BLaER1 treated with 17β-estradiol and CSF1 and Interleukin-3, amounts not matched to agents 10 nM and 100 nM (cell line): ENCODE data around the gene SLC12A7.
"Not testable (repeated sequence)": the region's sequence is repeated elsewhere in the genome, so short reads cannot be mapped to it uniquely, and the experiment has no call there.

Source experiments
- H3K27ac ChIP-seq, 11 experiments: shearing (Covaris generic); formaldehyde crosslinking; 2 replicates each; pipeline ENCODE4 v1.8.1; 2022
- H3K27me3 ChIP-seq, 11 experiments: shearing (Covaris generic); formaldehyde crosslinking; 2 replicates each; pipeline ENCODE4 v1.8.1; 2022
- H3K36me3 ChIP-seq, 11 experiments: shearing (Covaris generic); formaldehyde crosslinking; 2 replicates each; pipeline ENCODE4 v1.8.1; 2022
- H3K4me1 ChIP-seq, 10 experiments: shearing (Covaris generic); formaldehyde crosslinking; 2 replicates each; pipeline ENCODE4 v1.8.1; 2022
- H3K4me2 ChIP-seq, 11 experiments: shearing (Covaris generic); formaldehyde crosslinking; 2 replicates each; pipeline ENCODE4 v1.8.1; 2022
- H3K4me3 ChIP-seq, 10 experiments: shearing (Covaris generic); formaldehyde crosslinking; 2 replicates each; pipeline ENCODE4 v1.8.1; 2022
- H3K9ac ChIP-seq, 11 experiments: shearing (Covaris generic); formaldehyde crosslinking; 2 replicates each; pipeline ENCODE4 v1.8.1; 2022
- H3K9me3 ChIP-seq, 11 experiments: shearing (Covaris generic); formaldehyde crosslinking; replicated peaks in 1 of 11; 2 replicates each; pipeline ENCODE4 v1.8.1; 2022
- H4K20me1 ChIP-seq, 11 experiments: shearing (Covaris generic); formaldehyde crosslinking; 2 replicates each; pipeline ENCODE4 v1.8.1; 2022
- Cebpa-rat ChIP-seq, 11 experiments: shearing (Covaris generic); IDR thresholded peaks; 2 replicates each; pipeline ENCODE4 v1.8.1; 2022

The SLC12A7 gene

DNA sequence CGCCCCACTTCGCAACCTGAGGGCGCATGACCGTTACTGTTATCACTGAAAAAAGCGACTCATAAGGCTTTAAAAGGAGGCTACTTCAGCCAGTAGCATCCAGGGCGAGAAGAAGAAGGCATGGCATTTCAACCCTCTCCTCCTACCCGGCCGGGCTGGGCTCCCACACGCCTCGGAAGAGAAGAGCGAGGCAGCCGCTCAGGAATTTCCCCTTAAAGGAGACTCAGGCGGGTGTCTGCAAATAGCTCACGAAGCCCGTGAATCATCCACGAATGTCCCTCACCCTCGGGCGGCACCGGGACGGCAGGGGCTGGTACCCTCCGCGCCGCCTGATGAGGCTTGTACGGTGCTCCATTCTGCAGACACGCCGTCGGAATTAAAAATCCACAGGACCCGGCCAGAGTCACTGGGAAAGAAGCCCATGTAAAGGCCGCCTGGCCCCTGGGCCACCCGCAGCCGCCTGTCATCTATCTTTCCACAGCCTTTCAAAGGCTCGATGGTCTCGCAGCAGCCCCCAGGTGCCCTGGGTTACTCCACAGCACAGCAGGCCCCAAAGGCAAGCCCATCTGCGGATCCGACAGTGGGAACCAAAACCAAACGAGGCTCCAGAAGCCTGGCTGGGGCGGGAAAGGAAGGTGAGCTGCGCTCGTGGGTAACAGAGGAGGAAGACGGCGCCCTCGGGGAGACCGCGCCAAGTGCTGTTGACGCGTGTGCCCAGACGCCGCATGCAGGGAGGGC is 11.8 kb downstream of the SLC12A7 start:
- 0 out of 22 replicates have a peak overlapping the region, but pooled peaks of 1 of the 11 experiments have one; percentile 9 for H3K9ac ChIP-seq
- peaks cover 60 to 89% (median 75%) of the 10 kb centered on the region in 11 experiments; a peak in 21 of 22 replicates for H4K20me1 ChIP-seq
- no peak overlapping the region for H3K27ac ChIP-seq

DNA sequence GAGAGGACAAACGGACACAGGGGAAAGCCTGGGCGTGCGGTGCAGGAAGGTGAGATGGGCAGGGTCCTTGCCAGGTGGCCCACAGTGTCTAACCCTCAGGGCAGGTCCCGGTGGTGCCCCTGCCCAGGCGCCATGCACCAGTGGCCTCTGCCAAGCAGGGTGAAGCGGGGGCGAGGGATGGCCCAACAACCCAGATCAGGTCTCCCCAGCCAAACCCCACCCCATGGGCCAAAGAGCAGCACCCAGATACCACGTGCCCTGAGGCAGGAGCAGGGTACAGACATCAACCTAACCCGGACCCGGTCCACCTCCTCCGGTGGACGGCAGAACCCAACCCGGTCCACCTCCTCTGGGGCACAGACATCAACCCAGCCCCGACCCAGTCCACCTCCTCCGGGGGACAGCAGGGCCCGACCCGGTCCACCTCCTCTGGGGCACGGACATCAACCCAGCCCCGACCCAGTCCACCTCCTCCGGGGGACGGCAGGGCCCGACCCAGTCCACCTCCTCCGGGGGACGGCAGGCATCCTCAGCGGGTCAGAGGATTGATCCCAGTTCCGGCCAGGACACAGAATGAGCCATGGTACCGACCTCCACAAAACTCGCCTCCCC is 12.8 kb downstream of the SLC12A7 start:
- peaks cover 31 to 87% (median 62%) of the 10 kb centered on the region in 10 experiments for H3K4me1 ChIP-seq
- peaks cover 0 to under 1% (median 0%) of the 10 kb centered on the region in 11 experiments; a peak in 2 of 22 replicates for H3K36me3 ChIP-seq
- no peaks in the 10 kb centered on the region for H3K9me3 ChIP-seq
- TF ChIP-seq Cebpa-rat (IDR thresholded peaks at IDR 0.05): no peak
- peak overlapping the region in 4 of 11 experiments; percentile 1 to 98 (median 19); a peak in 5 of 22 replicates for H3K4me2 ChIP-seq
- peaks cover 30 to 51% (median 46%) of the 10 kb centered on the region in 11 experiments for H3K27me3 ChIP-seq
- H3K4me3 ChIP-seq: no peak overlapping the region
- H3K9ac ChIP-seq: peak overlapping the region in 2 of 11 experiments; percentile 23 to 57; a peak in 2 of 22 replicates
- no peak overlapping the region; a peak in 1 of 22 replicates for H3K27ac ChIP-seq
- peaks cover 52 to 89% (median 73%) of the 10 kb centered on the region in 11 experiments; a peak in 21 of 22 replicates for H4K20me1 ChIP-seq

More for the DNA sequence above, 11.8 kb downstream of the SLC12A7 start:
- peaks cover 41 to 87% (median 69%) of the 10 kb centered on the region in 10 experiments for H3K4me1 ChIP-seq
- H3K27me3 ChIP-seq: peaks cover 36 to 59% (median 56%) of the 10 kb centered on the region in 11 experiments
- peak overlapping the region in 10 of 11 experiments; percentile 24 to 99 (median 94); a peak in 18 of 22 replicates for H3K4me2 ChIP-seq
- no peak for TF ChIP-seq Cebpa-rat (IDR thresholded peaks at IDR 0.05)
- H3K4me3 ChIP-seq: no peak overlapping the region
- H3K9me3 ChIP-seq: no peaks in the 10 kb centered on the region
- H3K36me3 ChIP-seq: no peaks in the 10 kb centered on the region; a peak in 2 of 22 replicates

DNA sequence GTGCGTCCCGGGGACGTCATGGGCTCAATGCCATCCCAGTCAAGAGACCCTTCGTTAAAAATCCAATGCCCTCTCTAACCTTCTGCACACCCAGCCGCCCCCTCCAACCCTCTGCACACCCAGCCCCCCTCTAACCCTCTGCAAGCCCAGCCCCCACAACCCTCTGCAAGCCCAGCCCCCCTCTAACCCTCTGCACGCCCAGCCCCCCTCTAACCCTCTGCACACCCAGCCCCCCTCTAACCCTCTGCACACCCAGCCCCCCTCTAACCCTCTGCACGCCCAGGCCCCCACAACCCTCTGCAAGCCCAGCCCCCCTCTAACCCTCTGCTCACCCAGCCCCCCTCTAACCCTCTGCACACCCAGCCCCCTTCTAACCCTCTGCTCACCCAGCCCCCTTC is 13.9 kb downstream of the SLC12A7 start:
- H3K4me1 ChIP-seq: peaks cover 20 to 85% (median 59%) of the 10 kb centered on the region in 10 experiments
- H3K27ac ChIP-seq, H3K9me3 ChIP-seq, H3K9ac ChIP-seq, H3K36me3 ChIP-seq, H3K4me2 ChIP-seq, H3K4me3 ChIP-seq: not testable (repeated sequence)
- peaks cover 41 to 89% (median 65%) of the 10 kb centered on the region in 11 experiments for H4K20me1 ChIP-seq
- H3K27me3 ChIP-seq: peaks cover 22 to 40% (median 35%) of the 10 kb centered on the region in 11 experiments

DNA sequence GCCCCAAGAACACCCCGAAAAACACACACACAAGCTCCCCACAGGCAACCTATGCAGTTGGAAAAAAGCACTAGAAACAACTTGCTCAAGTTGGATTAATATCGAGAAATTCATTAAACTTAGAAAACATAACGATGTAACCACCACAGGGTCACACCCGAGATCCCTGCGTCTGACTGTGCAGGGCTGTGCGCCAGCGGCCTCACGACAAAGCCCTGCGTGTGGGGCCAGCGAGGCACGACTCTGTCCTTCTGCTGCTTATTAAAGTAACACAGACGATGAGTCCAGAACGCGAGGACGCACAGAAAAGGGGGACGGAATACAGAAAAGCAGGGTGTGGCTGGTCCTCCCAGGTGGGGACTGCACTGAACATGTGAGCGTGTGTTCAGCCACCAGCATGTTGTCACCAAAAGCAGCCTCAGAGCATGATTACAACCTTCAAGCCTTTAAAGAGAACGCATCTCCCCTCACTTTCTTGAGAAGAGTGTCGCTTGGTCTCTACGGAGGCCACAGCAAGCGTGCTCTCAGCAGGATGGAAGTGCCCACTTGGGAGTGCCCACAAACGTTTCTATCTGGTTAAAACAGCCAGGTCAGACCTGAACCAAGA is 14.4 kb downstream of the SLC12A7 start:
- peaks cover 36 to 89% (median 61%) of the 10 kb centered on the region in 11 experiments for H4K20me1 ChIP-seq
- peak overlapping the region in 4 of 11 experiments; percentile 2 to 33 (median 8); a peak in 4 of 22 replicates for H3K4me2 ChIP-seq
- no peak overlapping the region for H3K27ac ChIP-seq
- H3K36me3 ChIP-seq: peaks cover 0 to 11% (median 0%) of the 10 kb centered on the region in 11 experiments; a peak in 7 of 22 replicates
- no peak overlapping the region for H3K4me3 ChIP-seq
- no peaks in the 10 kb centered on the region for H3K9me3 ChIP-seq
- peaks cover 22 to 35% (median 30%) of the 10 kb centered on the region in 11 experiments for H3K27me3 ChIP-seq
- no peak for TF ChIP-seq Cebpa-rat (IDR thresholded peaks at IDR 0.05)
- H3K4me1 ChIP-seq: peaks cover 15 to 85% (median 58%) of the 10 kb centered on the region in 10 experiments
- H3K9ac ChIP-seq: no peak overlapping the region

DNA sequence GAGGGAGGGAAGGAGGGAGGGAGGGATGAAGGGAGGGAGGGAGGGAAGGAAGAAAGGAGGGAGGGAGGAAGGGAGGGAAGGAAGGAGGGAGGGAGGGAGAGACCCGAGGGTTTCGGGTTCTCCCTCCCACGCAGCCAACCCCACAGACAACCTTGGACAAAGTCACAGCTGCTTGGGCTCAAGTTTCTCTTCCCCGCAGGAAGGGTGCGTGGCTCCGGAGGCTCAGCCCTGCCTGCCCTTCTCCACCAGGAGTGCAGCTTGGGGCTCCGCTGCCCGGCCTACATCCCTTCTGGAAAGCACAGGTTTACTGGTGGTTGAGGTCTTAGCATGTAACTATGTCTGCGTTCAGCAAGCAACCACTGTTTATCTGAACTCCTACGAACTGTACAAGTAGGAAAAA is 15.0 kb downstream of the SLC12A7 start:
- Histone ChIP-seq H3K36me3 (peaks cover 0 to 18% (median 4%) of the 10 kb centered on the region in 11 experiments; a peak in 7 of 22 replicates), H3K27ac (no peak overlapping the region), H3K9ac (no peak overlapping the region), H3K4me2 (peak overlapping the region in 4 of 11 experiments; percentile 2 to 33 (median 8); a peak in 4 of 22 replicates), H3K4me1 (peaks cover 8 to 80% (median 52%) of the 10 kb centered on the region in 10 experiments), H3K9me3 (no peaks in the 10 kb centered on the region), H3K4me3 (no peak overlapping the region), H3K27me3 (peaks cover 15 to 28% (median 23%) of the 10 kb centered on the region in 11 experiments; a peak in 21 of 22 replicates), H4K20me1 (peaks cover 31 to 87% (median 55%) of the 10 kb centered on the region in 11 experiments)
- TF ChIP-seq Cebpa-rat (IDR thresholded peaks at IDR 0.05): no peak

DNA sequence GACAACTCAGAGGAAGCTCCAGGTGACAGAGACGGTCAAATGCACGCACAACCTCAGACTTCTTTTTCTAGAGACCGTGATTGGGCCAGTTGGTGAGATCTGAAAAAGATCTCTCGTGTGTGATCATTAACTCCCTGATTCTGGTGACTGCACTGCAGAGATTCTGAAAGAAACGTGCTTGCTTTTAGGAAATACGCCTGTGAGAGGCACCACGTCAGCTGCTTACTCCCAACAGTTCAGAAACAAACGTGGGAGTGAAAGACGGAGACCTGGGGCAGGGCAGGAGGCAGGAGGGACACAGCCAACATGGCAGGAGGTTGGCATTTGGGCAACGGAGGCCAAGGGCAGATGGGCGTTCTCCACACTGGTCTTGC is 15.9 kb downstream of the SLC12A7 start:
- Histone ChIP-seq H4K20me1 (peaks cover 22 to 83% (median 46%) of the 10 kb centered on the region in 11 experiments), H3K36me3 (peaks cover 0 to 27% (median 11%) of the 10 kb centered on the region in 11 experiments; a peak in 7 of 22 replicates), H3K9me3 (no peaks in the 10 kb centered on the region), H3K27ac (no peak overlapping the region), H3K4me2 (peak overlapping the region in 7 of 11 experiments; percentile 16 to 54 (median 44); a peak in 10 of 22 replicates), H3K9ac (no peak overlapping the region), H3K4me3 (no peak overlapping the region), H3K27me3 (peaks cover 12 to 20% (median 18%) of the 10 kb centered on the region in 11 experiments; a peak in 20 of 22 replicates), H3K4me1 (peaks cover 2 to 73% (median 43%) of the 10 kb centered on the region in 10 experiments; a peak in 17 of 20 replicates)
- TF ChIP-seq Cebpa-rat (IDR thresholded peaks at IDR 0.05): no peak

DNA sequence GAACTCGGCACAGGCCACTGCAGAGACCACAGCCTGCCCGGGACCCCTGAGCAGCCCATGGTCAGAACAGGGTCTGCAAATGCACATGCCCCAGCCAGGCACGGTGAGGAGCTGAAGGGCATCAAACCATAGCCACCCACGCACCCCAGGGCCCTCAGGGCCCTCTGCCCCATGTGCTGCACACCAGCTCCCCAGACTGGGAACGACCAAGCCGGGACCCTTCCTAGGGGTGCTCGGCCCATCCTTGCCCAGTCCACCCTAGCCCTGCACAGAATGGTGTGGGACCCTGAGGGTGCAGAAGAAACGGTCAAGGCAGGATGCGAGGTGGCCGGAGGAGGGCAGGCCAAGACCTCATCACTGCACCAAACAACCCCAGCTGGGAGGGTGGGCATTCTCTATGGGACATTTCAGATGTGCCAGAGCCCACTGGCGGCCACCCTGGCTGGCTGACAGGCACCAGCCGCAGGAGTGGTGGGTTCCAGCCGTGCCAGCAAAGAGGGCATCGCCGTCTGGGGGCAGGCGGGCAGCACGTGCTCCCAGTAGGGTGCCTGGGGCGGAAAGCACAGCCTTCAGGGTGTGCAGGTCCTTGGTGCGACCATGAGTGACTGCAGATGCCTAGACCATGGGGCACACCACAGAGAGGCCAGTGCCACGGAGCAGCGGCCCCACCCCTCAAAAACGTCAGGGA is 16.4 kb downstream of the SLC12A7 start:
- H3K4me1 ChIP-seq: peaks cover 0 to 72% (median 38%) of the 10 kb centered on the region in 10 experiments; a peak in 16 of 20 replicates
- peak overlapping the region in 8 of 11 experiments; percentile 13 to 54 (median 40); a peak in 12 of 22 replicates for H3K4me2 ChIP-seq
- H3K36me3 ChIP-seq: peaks cover 0 to 30% (median 11%) of the 10 kb centered on the region in 11 experiments; a peak in 7 of 22 replicates

More for the DNA sequence above, 16.4 kb downstream of the SLC12A7 start:
- Histone ChIP-seq H4K20me1 (peaks cover 17 to 83% (median 41%) of the 10 kb centered on the region in 11 experiments), H3K9me3 (no peaks in the 10 kb centered on the region), H3K27me3 (peaks cover 6 to 14% (median 12%) of the 10 kb centered on the region in 11 experiments; a peak in 20 of 22 replicates), H3K9ac (no peak overlapping the region), H3K4me3 (no peak overlapping the region), H3K27ac (no peak overlapping the region)
- TF ChIP-seq Cebpa-rat (IDR thresholded peaks at IDR 0.05): no peak
